Transverse colon (tissue), 4 donors: ENCODE data around the gene AKT1S1. TPM values are rescaled to one million over a fixed set of nuclear protein-coding genes. Genes with fewer than 3 reads are reported as not detected.

ENCODE experiments used
- DNase-seq: peaks from one replicate; pipeline ENCODE4 v3.0.0-alpha.2; 2019
- H3K27ac ChIP-seq, 4 donors: fragments of 200-600 bp; sonication (generic); 2 replicates each; pipeline ENCODE4 v1.5.1; 2016 to 2018; ENCODE audit warnings: inconsistent platforms in 4 of 4
- H3K27me3 ChIP-seq: fragments of 200-600 bp; sonication (generic); 2 replicates; pipeline ENCODE4 v1.5.1; 2017; ENCODE audit warnings: inconsistent platforms
- H3K36me3 ChIP-seq, 4 donors: fragments of 200-600 bp; sonication (generic); 2 replicates each; pipeline ENCODE4 v1.5.1; 2017 to 2019; ENCODE audit warnings: inconsistent platforms in 4 of 4
- H3K4me1 ChIP-seq, 4 donors: fragments of 200-600 bp; sonication (generic); 2 replicates each; pipeline ENCODE4 v1.5.1; 2017 to 2020; ENCODE audit warnings: inconsistent platforms in 4 of 4
- H3K4me3 ChIP-seq, 4 donors: fragments of 200-600 bp; sonication (generic); 1 replicate in 1 of 4; 2 replicates in 3 of 4; pipeline versions ENCODE4 v1.5.1 to v1.6.1; 2017 to 2019; ENCODE audit warnings: inconsistent platforms in 4 of 4
- H3K9me3 ChIP-seq, 2 donors: fragments of 200-600 bp; sonication (generic); 2 replicates each; pipeline ENCODE4 v1.5.1; 2017 to 2019; ENCODE audit warnings: inconsistent platforms in 2 of 2
- EP300 ChIP-seq: sonication (generic); formaldehyde crosslinking; IDR thresholded peaks from one replicate; pipeline ENCODE4 v1.6.1; 2017; ENCODE audit warnings: antibody characterized with exemption, low read depth
- POLR2A ChIP-seq: fragments of 450-650 bp; IDR thresholded peaks from one replicate; pipeline ENCODE4 v1.6.1; 2016; ENCODE audit warnings: antibody characterized with exemption, mild to moderate bottlenecking, moderate library complexity
- POLR2AphosphoS5 ChIP-seq, 3 donors: sonication (generic); formaldehyde crosslinking; IDR thresholded peaks; one replicate each; pipeline ENCODE4 v1.6.1; 2016; ENCODE audit warnings: antibody characterized with exemption in 3 of 3
- WGBS, 2 donors: methylation state at CpG; one replicate each; pipeline ENCODE4 v1.1.5; 2018; ENCODE audit warnings: low coverage in 1 of 2; 5-methylcytosine and 5-hydroxymethylcytosine counted together
- in situ Hi-C, 4 donors: fragments of 200-750 bp; cut with MboI; loops; one replicate each; pipeline versions ENCODE4 v1.15.0 to v1.15.1; 2017; ENCODE audit warnings: low sequenced_read_pairs in 3 of 4, low pct_ligation_motif_present in 1 of 4, low pct_unique_long_range_greater_than_20kb in 1 of 4
- intact Hi-C: fragments of 100-400 bp; cut with DNase I; formaldehyde crosslinking; loops from one replicate; pipeline ENCODE4 v1.15.1; 2023; ENCODE audit warnings: low total_unique reads
- total RNA-seq, 4 donors: library from RNA; depleted of rRNA; stranded (reverse); fragments of >200 nt; gene quantifications; one replicate each; pipeline ENCODE4 v1.1.0, GENCODE V29; 2016
- TF ChIP-seq, protein P1 (sequence below), 5 experiments: fragments of 200-600 bp in 3 of 5; fragments of 450-650 bp in 2 of 5; sonication (generic) in 3 of 5; IDR thresholded peaks; 1 replicate in 2 of 5; 2 replicates in 3 of 5; pipeline ENCODE4 v1.5.1; 2016 to 2017; ENCODE audit warnings: antibody characterized with exemption in 5 of 5, inconsistent platforms in 3 of 5, mild to moderate bottlenecking in 2 of 5, moderate library complexity in 1 of 5

The AKT1S1 gene
- total RNA-seq, 4 donors from 2014 or later: 15.3 to 29.7 (median 22.7) TPM

DNA sequence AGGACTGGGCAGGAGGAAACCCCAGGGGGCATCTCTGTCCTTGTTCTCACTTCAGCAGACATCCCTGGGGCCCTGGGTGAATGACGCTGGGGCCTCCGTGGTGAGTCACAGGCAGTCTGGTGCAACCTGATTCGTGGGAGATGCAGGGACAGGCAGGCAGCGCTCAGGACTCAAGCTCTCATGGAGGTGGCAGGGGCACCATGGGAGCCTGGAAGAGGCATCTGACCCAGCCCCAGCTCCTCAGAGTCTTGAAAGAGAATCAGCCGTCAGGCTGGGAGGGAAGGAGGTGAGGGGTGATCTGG lies 40.2 kb downstream of the AKT1S1 start:
- TF ChIP-seq EP300 (no peak), POLR2A (no peak), POLR2AphosphoS5 (IDR thresholded peaks at IDR 0.05) (no peak)
- TF ChIP-seq, protein P1, sequence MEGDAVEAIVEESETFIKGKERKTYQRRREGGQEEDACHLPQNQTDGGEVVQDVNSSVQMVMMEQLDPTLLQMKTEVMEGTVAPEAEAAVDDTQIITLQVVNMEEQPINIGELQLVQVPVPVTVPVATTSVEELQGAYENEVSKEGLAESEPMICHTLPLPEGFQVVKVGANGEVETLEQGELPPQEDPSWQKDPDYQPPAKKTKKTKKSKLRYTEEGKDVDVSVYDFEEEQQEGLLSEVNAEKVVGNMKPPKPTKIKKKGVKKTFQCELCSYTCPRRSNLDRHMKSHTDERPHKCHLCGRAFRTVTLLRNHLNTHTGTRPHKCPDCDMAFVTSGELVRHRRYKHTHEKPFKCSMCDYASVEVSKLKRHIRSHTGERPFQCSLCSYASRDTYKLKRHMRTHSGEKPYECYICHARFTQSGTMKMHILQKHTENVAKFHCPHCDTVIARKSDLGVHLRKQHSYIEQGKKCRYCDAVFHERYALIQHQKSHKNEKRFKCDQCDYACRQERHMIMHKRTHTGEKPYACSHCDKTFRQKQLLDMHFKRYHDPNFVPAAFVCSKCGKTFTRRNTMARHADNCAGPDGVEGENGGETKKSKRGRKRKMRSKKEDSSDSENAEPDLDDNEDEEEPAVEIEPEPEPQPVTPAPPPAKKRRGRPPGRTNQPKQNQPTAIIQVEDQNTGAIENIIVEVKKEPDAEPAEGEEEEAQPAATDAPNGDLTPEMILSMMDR (IDR thresholded peaks at IDR 0.05): no peak
- Histone ChIP-seq H3K9me3 (no peaks in the 10 kb centered on the region), H3K27ac (no peak overlapping the region), H3K4me3 (no peak overlapping the region), H3K36me3 (peaks cover 0 to 23% (median 7%) of the 10 kb centered on the region in 4 donors), H3K4me1 (no peaks in the 10 kb centered on the region), H3K27me3 (no peaks in the 10 kb centered on the region)
- no peak for DNase-seq
- intact Hi-C loops (no loop called here), in situ Hi-C loops (no loop called here)
- WGBS, 2 donors: 96 to 100% methylated on average over 1 to 5 of the region's 5 CpGs

DNA sequence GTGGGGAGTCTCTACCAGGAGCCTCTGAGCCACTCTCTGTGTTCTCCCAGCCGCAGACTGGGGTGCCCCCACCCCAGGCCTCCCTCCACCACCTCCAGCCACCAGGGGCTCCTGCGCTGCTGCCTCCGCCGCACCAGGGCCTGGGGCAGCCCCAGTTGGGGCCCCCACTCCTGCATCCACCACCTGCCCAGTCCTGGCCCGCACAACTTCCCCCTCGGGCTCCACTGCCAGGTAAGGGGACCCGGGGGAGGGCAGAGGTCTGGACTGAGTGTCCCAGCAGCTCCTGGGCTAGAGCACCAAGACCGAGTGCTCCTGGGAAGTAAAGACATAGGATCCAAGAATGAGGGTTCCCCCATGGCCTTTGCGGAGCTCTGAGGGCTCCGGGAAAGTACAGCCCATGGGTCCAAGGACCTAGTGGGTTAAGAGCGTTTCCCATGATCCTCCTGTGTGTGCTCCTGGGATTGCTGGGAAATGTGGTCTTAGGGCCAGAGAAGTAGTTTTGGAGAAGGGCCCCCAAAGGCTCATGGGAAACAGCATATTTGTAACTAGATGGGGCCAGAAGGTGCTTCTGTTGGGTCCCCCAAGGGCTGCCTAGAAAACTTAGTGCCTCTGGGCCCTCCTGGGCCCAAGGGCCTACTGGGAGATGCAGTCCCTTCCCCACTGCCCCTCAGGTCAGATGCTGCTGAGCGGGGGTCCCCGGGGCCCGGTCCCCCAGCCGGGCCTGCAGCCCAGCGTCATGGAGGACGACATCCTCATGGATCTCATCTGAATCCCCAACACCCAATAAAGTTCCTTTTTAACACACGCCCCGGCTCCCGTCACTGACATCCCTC lies 40.8 kb downstream of the AKT1S1 start:
- Histone ChIP-seq H3K9me3 (no peaks in the 10 kb centered on the region), H3K27me3 (no peaks in the 10 kb centered on the region), H3K4me3 (no peak overlapping the region), H3K36me3 (peaks cover 0 to 28% (median 9%) of the 10 kb centered on the region in 4 donors), H3K4me1 (no peaks in the 10 kb centered on the region), H3K27ac (no peak overlapping the region)
- in situ Hi-C loops (no loop called here), intact Hi-C loops (no loop called here)
- TF ChIP-seq, protein P1 (IDR thresholded peaks at IDR 0.05): no peak
- TF ChIP-seq EP300 (no peak), POLR2AphosphoS5 (IDR thresholded peaks at IDR 0.05) (no peak), POLR2A (no peak)
- WGBS, 2 donors: 95 to 98% methylated on average over 4 to 16 of the region's 20 CpGs
- DNase-seq: no peak

DNA sequence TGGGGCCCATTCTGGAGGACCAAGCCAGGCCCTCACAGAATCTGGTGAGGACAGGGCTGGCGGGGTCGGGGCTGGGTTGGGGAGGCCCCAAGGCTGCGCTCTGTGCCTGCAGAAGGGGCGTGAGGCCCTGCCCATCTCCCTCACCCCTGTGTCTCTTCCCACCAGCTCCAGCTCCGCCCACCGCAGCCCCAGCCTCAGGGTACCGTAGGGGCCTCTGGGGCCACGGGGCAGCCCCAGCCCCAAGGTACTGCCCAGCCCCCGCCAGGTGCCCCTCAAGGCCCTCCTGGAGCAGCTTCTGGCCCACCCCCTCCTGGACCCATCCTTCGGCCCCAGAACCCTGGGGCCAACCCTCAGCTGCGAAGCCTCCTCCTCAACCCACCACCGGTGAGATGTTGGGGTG lies 41.6 kb downstream of the AKT1S1 start:
- H3K9me3 ChIP-seq: no peaks in the 10 kb centered on the region
- no peaks in the 10 kb centered on the region for H3K27me3 ChIP-seq
- no peak for DNase-seq
- no peak overlapping the region for H3K27ac ChIP-seq
- 89% methylated on average over 12 of the region's 12 CpGs; no CpG with 5 or more reads in 1 of the 2 donors for WGBS, 2 donors
- peaks cover 0 to 32% (median 10%) of the 10 kb centered on the region in 4 donors for H3K36me3 ChIP-seq
- intact Hi-C loops: no loop called here
- in situ Hi-C loops: no loop called here
- no peaks in the 10 kb centered on the region for H3K4me1 ChIP-seq
- no peak overlapping the region for H3K4me3 ChIP-seq
- TF ChIP-seq POLR2A: no peak

DNA sequence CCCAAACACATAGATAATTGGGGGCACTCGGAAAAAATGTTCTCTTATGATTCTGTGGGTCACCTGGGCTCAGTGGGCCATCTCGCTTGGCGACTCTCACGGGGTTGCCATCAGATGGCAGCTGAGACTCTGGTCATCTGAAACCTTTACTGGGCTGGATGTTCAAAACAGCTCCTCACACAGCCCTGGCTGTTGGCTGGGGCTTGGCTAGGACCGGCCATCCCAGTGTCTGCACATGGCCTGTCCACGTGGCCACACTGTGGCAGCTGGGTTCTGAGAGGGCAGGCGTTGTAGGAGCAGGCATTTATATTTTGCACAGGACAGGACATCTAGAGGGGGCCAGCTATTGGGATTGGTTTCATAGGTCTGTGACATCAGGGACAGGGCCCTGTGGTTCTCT lies 43.6 kb downstream of the AKT1S1 start:
- TF ChIP-seq POLR2AphosphoS5 (IDR thresholded peaks at IDR 0.05) (no peak), EP300 (no peak), POLR2A (no peak)
- TF ChIP-seq, protein P1 (IDR thresholded peaks at IDR 0.05): no peak
- H3K27ac ChIP-seq: no peak overlapping the region
- intact Hi-C loops: no loop called here
- no peak for DNase-seq
- WGBS, 2 donors: 95 to 100% methylated on average over 1 to 6 of the region's 7 CpGs
- no peak overlapping the region for H3K4me3 ChIP-seq
- H3K27me3 ChIP-seq: no peaks in the 10 kb centered on the region
- no peaks in the 10 kb centered on the region for H3K4me1 ChIP-seq
- H3K36me3 ChIP-seq: peaks cover 0 to 32% (median 10%) of the 10 kb centered on the region in 4 donors
- no peaks in the 10 kb centered on the region for H3K9me3 ChIP-seq
- in situ Hi-C loops: no loop called here

DNA sequence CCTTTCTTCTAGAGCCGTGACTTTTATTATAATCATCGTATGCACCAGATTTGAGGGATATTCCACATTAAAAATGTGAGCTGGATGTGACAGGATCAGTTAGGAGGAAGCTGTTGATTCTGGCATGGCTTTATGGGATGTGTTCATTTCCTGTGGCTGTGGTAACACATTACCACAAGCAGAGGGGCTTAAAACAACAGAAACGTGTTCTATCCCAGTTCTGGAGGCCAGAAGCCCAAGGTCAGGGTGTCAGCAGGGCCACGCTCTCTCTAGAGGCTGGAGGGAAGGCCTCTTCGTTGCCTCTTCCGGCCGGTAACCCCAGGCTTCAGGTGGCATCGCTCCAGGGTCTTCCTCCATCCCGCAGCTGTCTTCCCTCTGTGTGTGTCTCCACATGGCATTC lies 44.6 kb downstream of the AKT1S1 start:
- Histone ChIP-seq H3K9me3 (no peaks in the 10 kb centered on the region), H3K4me3 (no peak overlapping the region), H3K27me3 (no peaks in the 10 kb centered on the region), H3K4me1 (no peaks in the 10 kb centered on the region), H3K27ac (no peak overlapping the region), H3K36me3 (peaks cover 0 to 32% (median 10%) of the 10 kb centered on the region in 4 donors)
- no peak for TF ChIP-seq POLR2AphosphoS5 (IDR thresholded peaks at IDR 0.05)
- TF ChIP-seq EP300: no peak
- TF ChIP-seq POLR2A: no peak
- TF ChIP-seq, protein P1 (IDR thresholded peaks at IDR 0.05): no peak
- 74 to 75% methylated on average over 3 to 9 of the region's 9 CpGs for WGBS, 2 donors
- DNase-seq: no peak
- intact Hi-C loops (no loop called here), in situ Hi-C loops (no loop called here)
